H1 (cell line): Measurements from ENCODE around the gene XPO6. TPM values are rescaled to one million over a fixed set of nuclear protein-coding genes. Genes with fewer than 3 reads are reported as not detected.

ENCODE experiments used
- CTCF ChIA-PET: fragments of 300-600 bp; sonication (Branson Sonifier 250); formaldehyde crosslinking; loops from one replicate; lab custom pipeline; 2021; ENCODE audit not compliant: partially characterized antibody; lab: Charles Lee
- POLR2A ChIA-PET: fragments of 300-600 bp; sonication (Branson Sonifier 250); formaldehyde crosslinking; loops from one replicate; lab custom pipeline; 2021; ENCODE audit warnings: inconsistent platforms; ENCODE audit not compliant: partially characterized antibody; lab: Charles Lee
- DNase-seq, 2 experiments: peaks; one replicate each; pipeline versions ENCODE4 v3.0.0 to v3.0.0-alpha.2; 2010 to 2022; ENCODE audit warnings: low spot score in 2 of 2, low read depth in 1 of 2, mixed read lengths in 1 of 2
- FAIRE-seq: peaks from 2 replicates; lab custom pipeline; 2011; peaks lifted over from hg19 to GRCh38; lab: Jason Lieb, UNC
- H2AFZ ChIP-seq: 2 replicates; pipeline ENCODE4 v1.8.1; 2012; ENCODE audit warnings: low read length, inconsistent platforms
- H2AK5ac ChIP-seq: 2 replicates; pipeline ENCODE4 v1.6.1; 2013; ENCODE audit warnings: low read depth, low read length
- H2BK120ac ChIP-seq: replicated peaks from 2 replicates; pipeline ENCODE3; 2013; ENCODE audit warnings: low read depth, low read length, inconsistent platforms
- H2BK12ac ChIP-seq: 2 replicates; pipeline ENCODE4 v1.6.1; 2013; ENCODE audit warnings: low read depth, low read length
- H2BK15ac ChIP-seq: 2 replicates; pipeline ENCODE4 v1.6.1; 2013; ENCODE audit warnings: low read length
- H2BK20ac ChIP-seq: 2 replicates; pipeline ENCODE4 v1.6.1; 2013; ENCODE audit warnings: low read length
- H2BK5ac ChIP-seq: 2 replicates; pipeline ENCODE4 v1.6.1; 2013; ENCODE audit warnings: low read depth, low read length
- H3K14ac ChIP-seq: 2 replicates; pipeline ENCODE4 v1.6.1; 2013; ENCODE audit warnings: inconsistent platforms; ENCODE audit not compliant: insufficient read length
- H3K18ac ChIP-seq: 2 replicates; pipeline ENCODE4 v1.6.1; 2013; ENCODE audit warnings: low read length; ENCODE audit errors: extremely low read depth
- H3K23ac ChIP-seq: 2 replicates; pipeline ENCODE4 v1.6.1; 2013; ENCODE audit warnings: inconsistent platforms; ENCODE audit not compliant: insufficient read length
- H3K23me2 ChIP-seq: 2 replicates; pipeline ENCODE4 v1.6.1; 2013; ENCODE audit warnings: low read depth, low read length
- H3K27ac ChIP-seq: 2 replicates; pipeline ENCODE4 v1.6.1; 2011; ENCODE audit warnings: low read depth, low read length, inconsistent platforms
- H3K27me3 ChIP-seq, 4 experiments: replicated peaks in 1 of 4; 1 replicate in 1 of 4; 2 replicates in 3 of 4; pipeline versions ENCODE4 v1.6.1 to v1.8.1; 2011 to 2013; ENCODE audit warnings: low read length in 3 of 4, mild to moderate bottlenecking in 3 of 4, inconsistent platforms in 2 of 4, mixed read lengths in 2 of 4, moderate library complexity in 1 of 4; ENCODE audit not compliant: control insufficient read depth in 3 of 4, insufficient read depth in 3 of 4; ENCODE audit errors: extremely low read depth in 1 of 4
- H3K36me3 ChIP-seq, 4 experiments: 2 replicates each; pipeline versions ENCODE4 v1.6.1 to v1.8.1; 2011 to 2013; ENCODE audit warnings: mild to moderate bottlenecking in 4 of 4, low read length in 3 of 4, moderate library complexity in 2 of 4, control low read depth in 1 of 4, inconsistent platforms in 1 of 4; ENCODE audit not compliant: insufficient read depth in 4 of 4, control insufficient read depth in 2 of 4
- H3K4ac ChIP-seq: replicated peaks from 2 replicates; pipeline ENCODE3; 2013; ENCODE audit warnings: low read length, low read depth, mixed read lengths, inconsistent platforms; ENCODE audit not compliant: insufficient read length
- H3K4me1 ChIP-seq, 4 experiments: replicated peaks in 1 of 4; 1 replicate in 1 of 4; 2 replicates in 3 of 4; pipeline versions ENCODE4 v1.6.1 to v1.8.1; 2011 to 2013; ENCODE audit warnings: low read length in 3 of 4, inconsistent platforms in 2 of 4, mixed read lengths in 1 of 4; ENCODE audit not compliant: insufficient read depth in 4 of 4, control insufficient read depth in 3 of 4
- H3K4me2 ChIP-seq, 2 experiments: 2 replicates each; pipeline versions ENCODE4 v1.6.1 to v1.8.1; 2011 to 2013; ENCODE audit warnings: low read depth in 2 of 2, low read length in 2 of 2, control low read depth in 1 of 2, inconsistent platforms in 1 of 2, mild to moderate bottlenecking in 1 of 2; ENCODE audit not compliant: insufficient read depth in 1 of 2
- H3K4me3 ChIP-seq, 4 experiments: fragments of 200-600, 300-600 bp in 1 of 4; sonication (generic), shearing (Covaris generic), sonication (Bioruptor Twin) in 1 of 4; 2 replicates each; pipeline versions ENCODE4 v1.5.1 to v1.8.1; 2011 to 2016; ENCODE audit warnings: low read length in 4 of 4, low read depth in 3 of 4, control low read depth in 2 of 4, inconsistent platforms in 2 of 4, mild to moderate bottlenecking in 2 of 4, mixed read lengths in 1 of 4, moderate library complexity in 1 of 4; ENCODE audit not compliant: insufficient read depth in 2 of 4; ENCODE audit errors: extremely low read depth in 1 of 4
- H3K56ac ChIP-seq: replicated peaks from 2 replicates; pipeline ENCODE3; 2013; ENCODE audit warnings: low read depth, mild to moderate bottlenecking, mixed read lengths, low read length, inconsistent platforms; ENCODE audit not compliant: insufficient read length
- H3K79me1 ChIP-seq: 2 replicates; pipeline ENCODE4 v1.6.1; 2013; ENCODE audit warnings: low read depth, low read length, control low read depth
- H3K79me2 ChIP-seq, 2 experiments: 2 replicates each; pipeline versions ENCODE4 v1.6.1 to v1.8.1; 2012 to 2013; ENCODE audit warnings: low read length in 2 of 2, mild to moderate bottlenecking in 2 of 2, inconsistent platforms in 1 of 2; ENCODE audit not compliant: insufficient read depth in 2 of 2, control insufficient read depth in 1 of 2
- H3K9ac ChIP-seq, 4 experiments: replicated peaks in 1 of 4; 1 replicate in 1 of 4; 2 replicates in 3 of 4; pipeline versions ENCODE4 v1.6.1 to v1.8.1; 2011 to 2013; ENCODE audit warnings: low read depth in 3 of 4, low read length in 3 of 4, control low read depth in 2 of 4, mild to moderate bottlenecking in 2 of 4, moderate library complexity in 2 of 4, inconsistent platforms in 1 of 4; ENCODE audit errors: extremely low read depth in 1 of 4
- H3K9me3 ChIP-seq, 2 experiments: 2 replicates each; pipeline versions ENCODE4 v1.6.1 to v1.8.1; 2012 to 2013; ENCODE audit warnings: mild to moderate bottlenecking in 2 of 2, moderate library complexity in 2 of 2, control low read depth in 1 of 2, inconsistent platforms in 1 of 2, low read depth in 1 of 2, low read length in 1 of 2, mixed read lengths in 1 of 2; ENCODE audit not compliant: insufficient read depth in 2 of 2
- H4K20me1 ChIP-seq, 2 experiments: replicated peaks in 1 of 2; 2 replicates each; pipeline versions ENCODE3 to v1.8.1; 2011 to 2013; ENCODE audit warnings: inconsistent platforms in 2 of 2, low read length in 2 of 2, mild to moderate bottlenecking in 1 of 2; ENCODE audit not compliant: insufficient read depth in 2 of 2, control insufficient read depth in 1 of 2
- H4K5ac ChIP-seq: 2 replicates; pipeline ENCODE4 v1.6.1; 2013; ENCODE audit warnings: low read length, low read depth, mixed read lengths, inconsistent platforms; ENCODE audit not compliant: insufficient read length
- H4K8ac ChIP-seq: 2 replicates; pipeline ENCODE4 v1.8.0; 2013; ENCODE audit warnings: mild to moderate bottlenecking, moderate library complexity, low read length, inconsistent platforms; ENCODE audit not compliant: insufficient read depth; ENCODE audit errors: extremely low read depth
- H4K91ac ChIP-seq: replicated peaks from 2 replicates; pipeline ENCODE3; 2013; ENCODE audit warnings: low read length, mixed read lengths, inconsistent platforms; ENCODE audit not compliant: insufficient read length
- WGBS, 2 experiments: shearing (Covaris generic) in 1 of 2; methylation state at CpG; one replicate each; pipeline versions ENCODE4 v1.1.6 to v1.1.7; 2013 to 2015; ENCODE audit warnings: low lambda C conversion rate in 2 of 2, mixed read lengths in 2 of 2, inconsistent platforms in 1 of 2, low coverage in 1 of 2, missing lambda C conversion rate in 1 of 2; ENCODE audit not compliant: insufficient replicate concordance in 2 of 2, insufficient coverage in 1 of 2, insufficient read length in 1 of 2; ENCODE audit errors: extremely low coverage in 1 of 2, missing lambda C conversion rate in 1 of 2; 5-methylcytosine and 5-hydroxymethylcytosine counted together
- polyA plus RNA-seq, 7 experiments: library from polyadenylated mRNA; depleted of rRNA in 3 of 7; stranded (reverse) in 5 of 7; unstranded in 2 of 7; fragments of >200 nt in 5 of 7; fragments of 200-250 nt in 2 of 7; gene quantifications; 1 replicate in 5 of 7; 2 replicates in 1 of 7; 4 replicates in 1 of 7; pipeline versions ENCODE4 v1.2.1 to v1.2.3, GENCODE V29; 2011 to 2013; ENCODE audit warnings: missing spikeins in 2 of 7, mixed read lengths in 2 of 7
- total RNA-seq: library from RNA; stranded (reverse); fragmentation: NEBNext Ultra II Directional; extraction: Animal tissue kit (Norgen Biotek cat#: 25700); gene quantifications from 2 replicates; pipeline ENCODE4 v1.2.1, GENCODE V29; 2021

Gene XPO6
- total and polyA plus RNA-seq, 2 of the 8 experiments (the other 6 are each of a cell fraction or from before 2014, with no cell fraction given) = 152 to 254 TPM

- CTCF ChIA-PET = interaction anchor here (0.6 to 1.3 kb wide), 5 partner anchors 21 to 122 kb away, joined by 3 to 5 read pairs (median 3); no protein-coding TSS in a partner anchor
Observed at GRCh38 chr16:28213396-28213795, 1.6 kb upstream of the XPO6 start.

More at GRCh38 chr16:28213396-28213795, 1.6 kb upstream of the XPO6 start:
- H3K27me3 ChIP-seq = no peaks in the 10 kb centered on the region
- no peak overlapping the region for H3K23ac ChIP-seq
- no peak overlapping the region for H3K4me2 ChIP-seq
- H2AFZ ChIP-seq = no peak overlapping the region
- H3K56ac ChIP-seq = no peak overlapping the region
- H3K4me3 ChIP-seq = no peak overlapping the region
- peaks cover 13% of the 10 kb centered on the region for H3K23me2 ChIP-seq
- no peak overlapping the region for H4K5ac ChIP-seq
- FAIRE-seq (no peak), DNase-seq (no peak)
- no peaks in the 10 kb centered on the region for H3K9me3 ChIP-seq
- no peak overlapping the region for H4K8ac ChIP-seq
- H3K79me2 ChIP-seq = peaks cover 21 to 30% of the 10 kb centered on the region in 2 experiments
- H3K18ac ChIP-seq = no peak overlapping the region
- H2BK20ac ChIP-seq = no peak overlapping the region
- H3K36me3 ChIP-seq = peaks cover 4 to 7% (median 6%) of the 10 kb centered on the region in 4 experiments; a peak in 5 of 8 replicates
- H3K4me1 ChIP-seq = peaks cover 2 to 12% (median 9%) of the 10 kb centered on the region in 4 experiments; a peak in 6 of 7 replicates
- H4K20me1 ChIP-seq = peaks cover 3 to 8% of the 10 kb centered on the region in 2 experiments
- H3K79me1 ChIP-seq = peaks cover 12% of the 10 kb centered on the region
- no peak overlapping the region for H3K4ac ChIP-seq
- no peak overlapping the region for H4K91ac ChIP-seq
- no peak overlapping the region for H2BK5ac ChIP-seq
- H2BK15ac ChIP-seq = no peak overlapping the region
- H3K9ac ChIP-seq = no peak overlapping the region
- POLR2A ChIA-PET = interaction anchor here (1.3 kb wide), 1 partner anchor 50 kb away, joined by 3 read pairs; no protein-coding TSS in a partner anchor
- WGBS, 2 experiments = 80% methylated on average over 3 of the region's 3 CpGs; no CpG with 5 or more reads in 1 of the 2 experiments
- no peak overlapping the region for H2BK120ac ChIP-seq
- H2BK12ac ChIP-seq = no peak overlapping the region
- no peak overlapping the region for H2AK5ac ChIP-seq
- H3K14ac ChIP-seq = no peak overlapping the region
- H3K27ac ChIP-seq = no peak overlapping the region
